Measurements from ENCODE around the gene RAD51B.

RAD51B gene

DNA sequence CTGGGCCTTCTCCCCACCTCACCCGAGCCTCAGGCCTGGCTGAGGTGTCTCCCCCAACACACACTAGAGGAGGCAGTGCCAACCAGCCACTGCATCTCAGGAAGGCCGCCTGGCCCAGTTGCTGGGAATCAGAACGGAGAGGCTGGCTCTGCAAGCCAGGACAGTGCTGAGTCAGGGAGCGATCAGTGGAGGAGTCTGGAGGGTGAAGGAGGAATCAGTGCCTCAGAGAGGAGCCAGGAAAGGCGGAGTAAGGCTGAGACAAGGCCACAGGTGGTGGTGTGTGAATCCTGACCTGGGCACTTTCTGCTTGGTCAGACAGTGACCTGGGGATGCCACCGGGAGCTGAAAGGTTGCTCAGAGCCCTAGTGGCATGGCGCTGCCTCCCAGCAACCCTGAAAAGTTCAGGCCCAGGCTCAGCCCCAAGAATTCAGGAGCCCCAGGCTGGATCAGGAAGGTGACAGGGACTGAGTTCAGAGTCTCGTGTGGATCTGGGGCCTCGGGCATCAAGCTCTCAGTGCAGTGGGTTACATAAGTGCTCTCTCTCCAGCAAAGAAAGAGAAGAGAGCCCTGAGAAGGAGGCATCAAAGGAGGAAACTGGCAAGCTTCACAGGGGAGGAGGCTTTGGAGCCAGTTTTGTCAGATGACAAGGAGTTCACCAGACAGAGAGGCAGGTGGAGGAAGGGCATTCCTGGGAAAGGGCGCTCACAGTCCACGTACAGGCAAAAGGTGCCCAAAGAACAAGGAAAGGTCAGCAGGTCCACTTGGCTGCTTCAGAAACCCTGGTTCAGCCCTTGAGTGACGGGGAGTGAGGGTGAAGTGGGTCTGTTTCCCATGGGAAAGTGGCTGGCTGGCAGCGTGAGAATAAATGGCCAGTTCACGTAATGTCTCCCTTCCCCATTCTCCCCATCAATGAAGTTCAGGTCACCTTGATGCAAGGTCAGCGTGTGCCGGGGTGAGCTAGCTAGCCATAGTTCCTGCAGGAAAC, 885.4 kb downstream of the RAD51B start:
- DNase-seq, result no peak

DNA sequence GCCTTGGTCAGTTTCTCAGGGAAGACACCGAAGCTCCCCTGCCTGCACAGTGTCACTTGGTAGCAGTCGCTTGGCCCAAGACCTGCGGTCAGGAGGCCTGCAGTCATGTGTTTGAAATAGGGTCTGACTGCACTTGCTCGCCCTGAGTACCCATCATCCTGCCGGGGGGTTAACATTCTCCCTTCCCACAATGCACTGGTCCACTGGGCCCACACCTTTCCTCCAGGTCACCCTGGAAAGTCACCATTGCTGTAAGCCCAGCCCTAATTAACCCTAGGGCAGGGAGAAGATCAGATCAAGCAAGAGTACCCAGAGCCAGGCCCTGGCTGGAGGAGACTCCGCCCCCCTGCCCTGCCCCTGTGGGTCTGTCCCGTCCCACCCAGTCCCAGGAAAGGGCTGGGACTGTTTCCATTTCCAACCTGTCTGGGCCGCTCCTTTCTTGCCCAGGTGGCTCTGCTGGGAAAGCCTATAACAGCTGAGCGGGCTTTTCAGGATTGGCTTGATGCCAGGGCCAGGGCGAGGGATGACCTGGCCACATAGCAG, 886.2 kb downstream of the RAD51B start:
- DNase-seq, result no peak

DNA sequence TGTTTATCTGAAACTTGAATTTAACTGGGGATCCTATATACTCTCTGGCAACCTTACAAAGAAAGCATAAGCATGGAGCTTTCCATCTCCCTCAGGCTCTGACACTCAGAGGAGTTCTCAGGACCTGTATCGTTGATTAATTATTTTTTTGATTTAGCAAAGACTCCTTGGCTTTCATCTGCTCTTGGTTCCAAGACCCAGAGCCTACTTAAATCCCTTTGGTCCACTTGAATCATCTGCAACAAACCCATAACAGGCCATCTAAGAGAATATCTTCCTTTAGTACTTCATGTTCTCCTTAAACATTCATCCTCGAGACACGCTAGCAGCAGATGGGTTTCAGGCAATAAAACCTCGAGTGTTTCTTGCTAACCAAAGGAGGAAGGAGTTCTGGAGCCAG, 887.9 kb downstream of the RAD51B start:
- no peak for DNase-seq

DNA sequence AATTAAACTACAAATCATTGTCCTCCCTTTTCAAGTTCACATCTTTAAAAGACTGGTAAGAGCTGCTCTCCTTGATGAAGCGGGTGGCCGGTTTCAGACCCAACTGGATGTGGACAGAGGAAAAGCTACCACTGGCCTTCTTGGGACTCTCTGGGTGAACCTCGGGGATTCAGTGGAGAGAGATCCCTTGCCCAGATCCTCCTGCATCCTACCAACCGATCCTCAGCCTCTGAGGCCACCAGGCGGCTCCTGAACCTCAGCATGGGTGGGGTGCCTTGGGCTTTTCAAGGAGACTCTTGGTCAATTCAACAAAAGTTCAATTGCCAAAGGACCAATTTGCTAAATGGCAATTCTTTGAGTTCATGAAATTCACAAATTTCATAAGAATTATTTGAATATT, 888.8 kb downstream of the RAD51B start:
- DNase-seq, result no peak

DNA sequence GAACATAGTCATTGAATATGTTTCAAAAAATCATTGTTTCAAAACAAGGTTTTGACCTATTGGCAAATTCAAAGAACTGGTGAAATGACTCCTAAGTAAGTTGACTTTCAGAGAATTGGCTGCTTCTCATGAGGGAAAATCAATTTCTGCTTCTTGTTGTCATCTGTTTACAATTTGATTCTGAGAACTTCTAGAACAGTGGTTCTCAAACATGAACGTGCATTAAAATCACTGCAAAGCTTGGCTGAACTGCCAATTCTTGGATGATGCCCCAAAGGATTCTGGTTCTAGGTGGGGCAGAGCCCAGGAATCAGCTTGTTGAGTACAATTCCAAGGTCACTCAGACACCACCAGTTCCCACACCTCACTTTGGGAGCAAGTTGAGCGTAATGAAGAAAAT, 889.4 kb downstream of the RAD51B start:
- DNase-seq, result no peak

DNA sequence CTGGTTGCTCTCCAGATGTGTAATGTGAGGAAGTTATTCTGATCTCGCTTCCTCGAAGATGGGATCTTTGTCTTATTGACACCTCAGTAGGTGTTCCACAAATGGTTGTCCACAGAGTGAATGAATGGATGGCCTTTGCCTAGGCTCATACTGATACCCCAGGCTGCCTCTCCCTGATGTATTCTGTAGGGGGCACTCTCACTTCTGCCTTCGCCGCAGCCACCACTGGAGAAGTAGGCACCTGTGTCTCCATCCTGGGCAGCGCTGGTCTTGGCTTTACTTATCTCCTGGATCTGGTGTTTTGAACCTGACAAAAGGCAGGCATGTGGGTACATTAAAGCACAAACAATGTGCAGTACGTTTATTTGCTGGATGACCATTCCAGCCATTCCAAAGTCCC, 891.2 kb downstream of the RAD51B start:
- no peak for DNase-seq

DNA sequence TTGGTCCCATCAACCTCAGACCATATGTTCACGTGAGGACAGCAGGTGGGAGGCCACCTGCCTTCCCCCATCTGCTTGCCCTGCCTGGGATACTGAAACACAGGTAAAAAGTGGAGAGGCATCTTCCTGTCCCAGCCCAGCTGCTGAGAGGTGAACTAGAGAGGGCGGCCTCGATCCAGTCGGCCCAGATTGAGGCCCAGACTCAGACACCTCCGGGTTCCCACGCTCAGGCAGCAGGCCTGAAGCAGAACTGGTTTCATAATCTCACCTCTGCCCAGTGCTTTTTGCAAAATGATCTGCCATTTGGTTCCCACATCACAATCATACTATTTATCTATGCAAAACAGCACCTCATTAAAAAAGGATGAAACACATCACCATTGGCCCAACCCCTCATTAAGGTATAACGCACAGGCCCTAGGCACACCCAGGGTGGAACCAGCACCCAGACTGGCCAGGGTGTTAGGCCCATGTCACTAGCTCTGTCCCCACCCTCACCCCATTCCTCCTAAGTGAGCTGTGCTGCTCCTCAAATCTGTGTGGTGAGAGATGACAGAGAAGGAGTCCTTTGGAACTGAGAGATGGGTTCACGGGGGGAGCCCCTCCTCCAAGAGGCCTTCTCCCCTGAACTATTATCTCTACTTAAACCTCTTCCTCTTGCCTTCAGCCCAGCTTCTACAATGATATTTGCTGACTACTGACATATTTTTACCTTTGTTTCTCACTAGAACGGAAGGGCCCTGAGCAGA, 892.2 kb downstream of the RAD51B start:
- DNase-seq, result no peak

DNA sequence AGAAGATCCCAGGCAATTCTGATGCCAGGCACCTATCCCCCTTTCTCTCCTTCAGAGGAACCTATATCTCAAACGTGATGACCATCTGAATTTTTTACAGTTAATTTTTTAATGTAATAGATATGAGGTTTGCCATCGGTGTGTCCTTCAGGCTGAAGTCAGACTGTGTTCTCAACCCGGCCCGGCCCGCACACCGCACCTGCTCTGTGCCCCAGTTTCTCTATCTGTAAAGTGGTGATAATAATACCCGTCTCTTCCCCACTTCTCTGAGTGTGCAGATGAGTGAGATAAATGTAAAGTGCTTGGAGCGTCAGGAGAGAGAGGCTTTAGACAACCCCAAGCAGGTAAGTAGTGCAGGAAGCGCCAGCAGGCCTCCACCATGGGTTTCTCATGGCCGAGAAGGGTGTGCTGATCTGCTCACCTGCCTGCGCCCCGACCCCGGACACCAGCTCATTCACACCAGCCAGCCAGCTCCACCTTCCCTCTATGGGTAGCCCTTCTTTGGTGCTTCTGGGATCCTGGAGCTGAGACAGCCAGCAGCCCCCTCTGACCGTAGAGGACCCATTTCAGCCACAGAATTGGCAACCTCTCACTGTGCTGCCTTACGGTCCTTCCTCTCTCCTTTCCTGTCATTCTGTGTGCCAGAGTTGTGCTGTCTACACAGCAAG, 893.3 kb downstream of the RAD51B start:
- DNase-seq, result no peak

DNA sequence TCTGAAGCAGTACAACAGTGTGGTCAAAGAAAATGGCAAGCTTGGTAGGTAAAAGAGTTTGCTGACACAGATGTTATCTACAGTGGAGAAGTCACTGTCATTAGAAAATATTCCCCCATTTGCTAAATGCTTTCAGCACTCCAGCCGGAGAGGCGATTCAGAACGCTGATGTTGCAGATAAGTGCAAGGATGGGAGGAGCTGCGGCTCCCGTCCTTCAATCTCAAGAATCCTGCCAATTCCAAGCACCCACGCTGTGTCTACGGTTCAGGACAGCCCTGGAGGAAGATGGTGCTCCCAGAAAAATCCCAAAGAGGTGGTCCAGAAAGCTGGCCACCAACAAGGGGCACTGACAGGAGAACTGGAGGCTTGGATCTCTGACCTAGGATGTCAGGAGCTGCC, 894.2 kb downstream of the RAD51B start:
- no peak for DNase-seq

DNA sequence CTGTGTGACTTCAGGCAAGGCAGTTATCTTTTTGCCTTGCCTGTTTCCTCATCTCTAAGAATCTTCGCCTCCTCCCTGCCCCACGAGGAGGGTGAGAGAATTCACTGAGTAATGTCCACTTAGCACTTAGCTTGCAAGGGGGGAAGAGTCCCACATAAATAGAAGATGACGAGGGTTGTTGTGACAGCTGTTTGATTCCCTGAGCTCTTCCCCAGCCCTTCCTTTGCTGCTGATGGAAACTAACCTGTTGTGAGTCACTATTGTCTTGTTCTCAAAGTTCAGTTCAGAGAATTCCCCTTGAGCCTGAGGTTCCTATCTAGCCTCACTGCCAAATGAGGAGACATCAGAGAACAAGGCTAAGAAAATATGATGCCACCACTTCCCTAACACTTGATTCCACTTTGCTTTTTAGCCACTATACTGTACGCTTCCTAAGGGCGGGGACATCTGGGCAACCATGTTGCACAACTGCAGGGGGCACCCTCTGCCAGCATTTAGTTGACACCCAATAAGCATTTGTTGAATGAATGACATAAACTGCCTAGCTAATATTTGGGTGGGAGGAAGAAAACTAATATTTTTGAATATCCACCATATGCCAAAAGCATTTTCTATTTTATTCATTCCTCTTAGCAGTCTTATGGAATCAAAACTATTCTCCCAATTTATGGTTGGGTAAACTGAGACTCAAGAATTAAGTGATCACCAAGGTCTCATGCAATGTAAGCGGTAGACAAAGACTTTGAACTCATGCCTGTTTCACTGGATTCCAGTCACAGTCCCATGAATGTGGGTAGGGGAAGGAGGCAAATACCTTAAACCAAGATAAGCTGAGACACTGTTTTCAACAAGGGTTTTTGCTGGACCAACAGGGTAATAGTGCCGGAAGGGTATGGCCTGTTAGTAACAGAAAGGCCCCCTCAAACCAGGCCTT, 895.7 kb downstream of the RAD51B start:
- no peak for DNase-seq

DNA sequence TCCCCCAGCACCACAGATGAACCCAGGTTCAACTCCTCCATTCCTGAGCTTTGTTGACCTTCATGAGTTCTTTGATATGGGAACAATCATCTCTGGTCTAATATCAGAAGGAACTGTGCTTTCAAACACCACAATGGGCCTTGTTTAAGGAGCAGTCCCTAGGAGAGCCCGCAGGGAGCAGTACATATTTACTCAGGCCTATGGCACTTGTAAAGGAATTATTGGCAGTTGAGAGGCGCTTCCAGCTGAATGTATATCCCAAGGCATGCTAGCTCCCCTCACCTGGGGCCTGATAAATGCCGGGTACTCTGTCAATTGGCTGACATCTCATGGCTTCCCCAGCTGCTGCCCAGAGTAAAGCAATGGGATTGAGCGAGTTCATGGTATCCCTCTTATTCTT, 897.1 kb downstream of the RAD51B start:
- DNase-seq, result no peak

DNA sequence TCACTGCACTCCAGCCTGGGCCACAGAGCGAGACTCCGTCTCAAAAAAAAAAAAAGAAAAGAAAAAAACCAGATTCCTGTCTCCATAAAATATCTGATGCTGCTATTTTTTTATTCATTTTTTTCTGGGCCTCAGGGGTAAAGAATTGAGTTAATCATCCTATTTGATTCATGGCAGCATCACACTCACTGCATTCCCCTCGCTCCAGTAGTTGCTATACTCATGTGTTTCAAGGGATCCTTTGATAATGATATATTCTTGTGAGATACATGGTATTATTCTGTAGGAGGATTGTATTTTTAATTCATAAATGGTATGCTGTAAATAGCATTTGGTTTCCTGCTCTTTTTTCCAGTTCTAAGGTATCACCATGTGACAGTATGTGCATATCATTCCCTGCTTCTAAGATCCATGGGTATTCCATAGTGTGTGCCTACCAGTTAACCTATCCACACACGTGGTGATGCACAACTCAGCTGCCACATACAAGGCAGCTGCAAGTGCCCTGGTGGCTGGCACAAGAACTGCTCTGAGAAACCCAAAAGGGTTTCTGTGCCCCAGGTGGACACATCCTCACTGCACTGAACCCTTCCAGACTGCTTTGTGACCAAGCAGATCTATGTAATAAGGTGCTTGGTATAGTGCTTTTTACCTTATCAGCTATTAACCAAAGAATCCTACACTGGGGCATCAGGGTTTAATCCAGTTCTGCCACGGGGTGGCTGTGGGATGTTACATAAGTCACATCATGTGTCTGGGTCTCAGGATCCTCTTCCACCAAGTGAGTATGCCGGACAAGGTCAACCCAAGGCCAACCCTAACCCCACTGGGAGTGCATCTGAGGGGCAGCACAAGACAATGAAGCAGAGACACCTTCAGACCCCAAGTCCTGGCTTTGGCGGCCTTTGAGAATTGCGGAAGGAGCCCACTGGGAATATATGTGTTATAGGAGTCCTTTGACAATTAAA, 898.7 kb downstream of the RAD51B start:
- no peak for DNase-seq

DNA sequence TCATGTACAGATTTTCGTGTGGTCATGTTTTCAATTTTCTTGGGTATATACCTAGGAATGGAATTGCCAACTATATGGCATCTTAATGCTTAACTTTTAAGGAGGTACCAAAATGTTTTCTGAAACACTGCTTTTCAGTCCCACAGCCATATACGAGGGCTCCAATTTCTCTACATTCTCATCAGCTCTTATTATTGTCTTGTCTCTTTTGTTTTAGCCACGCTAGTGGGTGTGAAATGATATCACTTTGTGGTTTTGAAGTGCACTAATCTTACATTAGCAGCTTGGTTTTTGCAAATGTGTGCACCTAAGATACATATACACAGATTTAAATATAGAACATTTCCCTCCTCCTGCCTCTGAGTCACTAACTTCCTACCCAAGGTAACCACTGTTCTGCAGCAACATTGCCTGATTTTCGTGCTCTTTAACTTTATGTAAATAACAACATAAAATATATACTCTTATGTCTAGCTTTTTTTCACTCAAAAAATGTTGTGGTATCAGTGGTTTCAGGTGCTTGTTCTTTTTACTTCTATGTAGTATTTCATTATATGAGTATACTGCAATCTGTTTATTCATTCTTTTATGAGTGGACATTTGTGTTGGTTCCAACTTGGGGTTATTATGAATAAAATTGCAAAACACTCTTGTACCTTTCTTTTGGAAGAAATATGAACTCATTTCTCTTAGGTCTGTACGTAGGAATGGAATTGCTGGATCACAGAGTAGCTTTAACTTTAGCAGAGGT, 900.2 kb downstream of the RAD51B start:
- DNase-seq, result no peak

DNA sequence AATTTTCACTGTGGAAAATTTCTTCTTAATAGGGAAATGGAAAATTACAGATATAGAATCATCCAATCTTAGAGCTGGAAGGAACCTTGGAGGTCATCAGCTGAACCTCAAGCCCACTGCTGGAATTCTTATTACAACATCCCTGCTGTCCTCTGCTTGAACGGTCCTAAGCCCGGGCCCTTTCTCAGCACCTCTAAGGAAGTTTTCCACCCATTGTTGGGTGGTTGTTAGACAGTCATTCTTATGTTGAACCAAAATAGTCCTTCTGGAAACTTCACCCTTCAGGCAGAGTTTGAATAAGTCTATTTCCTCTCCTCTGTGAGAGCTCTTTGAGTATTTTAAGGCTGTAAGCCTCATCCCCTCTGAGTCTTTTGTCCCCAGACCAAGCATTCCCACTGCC, 902.6 kb downstream of the RAD51B start:
- DNase-seq, result no peak

DNA sequence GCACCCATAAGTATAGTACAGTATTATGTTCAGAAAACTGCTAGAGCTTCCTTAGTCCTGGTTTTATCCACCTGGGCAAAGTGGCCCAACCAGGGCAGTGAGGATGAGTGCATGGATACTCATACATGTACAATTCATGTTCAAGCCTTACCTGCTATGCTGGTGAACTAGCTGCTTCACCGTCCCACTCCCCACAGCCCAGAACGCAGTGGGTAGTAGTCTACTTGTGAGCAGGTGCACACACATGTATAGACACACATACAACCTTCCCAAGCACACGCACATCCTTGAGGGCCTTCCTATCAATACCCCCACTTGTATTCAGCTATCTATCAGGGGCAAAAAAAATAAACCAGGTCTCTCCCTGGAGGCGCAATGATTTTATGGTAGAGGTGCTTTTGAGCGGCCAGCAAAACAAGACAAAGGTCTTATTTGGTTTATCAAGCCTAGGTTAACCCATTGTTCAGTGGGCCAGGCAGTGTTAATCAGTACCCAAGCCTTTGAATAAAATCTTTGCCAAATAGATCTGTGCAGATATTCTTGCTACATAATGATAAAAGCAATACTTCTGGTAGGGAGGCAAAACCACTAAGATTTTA, 903.5 kb downstream of the RAD51B start:
- DNase-seq, result no peak

DNA sequence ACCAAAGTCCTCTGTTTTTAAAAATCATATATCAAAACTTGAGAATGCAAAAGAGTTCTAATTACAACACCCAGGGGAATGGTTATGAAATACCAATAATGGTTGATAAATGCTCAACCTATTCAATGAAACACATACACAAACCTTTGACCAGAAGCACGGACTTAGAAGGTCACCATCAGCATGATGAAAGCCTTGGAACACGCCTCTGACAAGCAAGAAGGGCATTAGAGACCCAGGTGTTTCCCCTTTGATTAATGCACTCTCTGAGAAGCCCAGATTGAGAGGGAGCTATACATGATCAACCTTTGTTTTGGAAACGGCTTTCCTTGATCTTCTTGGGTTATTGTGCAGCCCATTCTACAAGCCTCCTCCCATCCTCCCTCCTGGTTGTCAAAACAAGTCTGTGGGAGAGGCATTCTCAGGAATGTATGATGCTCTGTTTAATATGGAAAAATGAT, 904.3 kb downstream of the RAD51B start:
- DNase-seq, result no peak

DNA sequence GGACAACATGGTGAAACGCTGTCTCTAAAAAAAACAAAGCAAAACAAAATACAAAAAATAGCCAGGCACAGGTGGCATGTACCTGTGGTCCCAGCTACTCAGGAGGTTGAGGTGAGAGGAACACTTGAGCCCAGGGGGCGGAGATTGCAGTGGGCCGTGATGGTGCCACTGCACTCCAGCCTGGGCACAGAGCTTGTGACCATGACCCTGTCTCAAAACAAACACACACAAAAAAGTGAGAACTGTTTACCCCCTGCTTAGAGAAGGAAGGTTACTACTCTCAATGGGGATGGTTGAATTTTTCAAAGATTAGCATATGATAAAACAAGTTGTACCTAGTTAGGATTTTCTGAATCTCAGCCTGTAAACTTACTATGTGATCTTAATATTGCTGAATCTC, 905.3 kb downstream of the RAD51B start:
- no peak for DNase-seq

DNA sequence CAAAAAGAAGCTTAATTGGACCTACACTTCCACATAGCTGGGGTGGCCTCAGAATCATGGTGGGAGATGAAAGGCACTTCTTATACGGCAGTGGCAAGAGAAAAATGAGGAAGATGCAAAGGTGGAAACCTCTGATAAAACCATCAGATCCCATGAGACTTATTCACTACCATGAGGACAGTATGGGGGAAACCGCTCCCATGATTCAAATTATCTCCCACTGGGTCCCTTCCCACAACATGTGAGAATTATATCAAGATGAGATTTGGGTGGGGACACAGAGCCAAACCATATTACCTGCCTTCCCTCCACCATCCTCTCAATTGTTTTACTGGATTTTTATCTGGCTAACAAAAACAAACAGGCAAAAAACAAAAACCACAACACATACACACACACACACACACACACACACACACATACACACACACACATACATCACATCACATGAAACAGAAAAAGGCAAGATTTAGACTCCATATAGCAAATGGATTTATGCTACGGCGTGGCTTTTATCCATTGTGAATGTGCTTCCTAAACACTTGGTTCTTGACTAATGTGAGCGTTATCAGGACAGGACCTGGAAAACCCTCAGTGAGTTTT, 906.6 kb downstream of the RAD51B start:
- DNase-seq, result no peak
